Superior temporal gyrus (tissue), 1 donor: ENCODE results near the gene GDF3.
"Not testable (repeated sequence)": the region's sequence is repeated elsewhere in the genome, so short reads cannot be mapped to it uniquely, and the experiment has no call there.

Experiments
- DNase-seq: peaks from one replicate; pipeline ENCODE4 v3.0.0-alpha.2; 2016; ENCODE audit errors: extremely low spot score

Gene GDF3

GRCh38 chr12:7695566-7696197 lies at the start of gene GDF3:
TSS of gene GDF3 (minus strand) at chr12:7695775. CDS start at chr12:7695728, 47 bp downstream.
- DNase-seq, result no peak

GRCh38 chr12:7732993-7733392 lies 37.4 kb upstream of the GDF3 start:
- DNase-seq, result no peak

- no peak for DNase-seq
These were observed 35.9 kb upstream of the GDF3 start for GRCh38 chr12:7731486-7731885.

- not testable (repeated sequence) for DNase-seq
These were observed 35.4 kb upstream of the GDF3 start for GRCh38 chr12:7730984-7731383.

- no peak for DNase-seq
These were observed 34.2 kb upstream of the GDF3 start for GRCh38 chr12:7729746-7730145.

GRCh38 chr12:7723926-7724325 lies 28.4 kb upstream of the GDF3 start:
- no peak for DNase-seq

GRCh38 chr12:7719946-7720730 lies 24.6 kb upstream of the GDF3 start:
- no peak for DNase-seq

GRCh38 chr12:7716381-7716780 lies 20.8 kb upstream of the GDF3 start:
- DNase-seq, result no peak

GRCh38 chr12:7712841-7713442 lies 17.4 kb upstream of the GDF3 start:
- DNase-seq, result no peak

- DNase-seq, result no peak
These were observed 15.6 kb upstream of the GDF3 start, which contains the start of gene DPPA3 for GRCh38 chr12:7711133-7711532. TSS of gene DPPA3 (plus strand) at chr12:7711433. CDS start at chr12:7711571, 138 bp downstream.

GRCh38 chr12:7709969-7710675 lies 14.5 kb upstream of the GDF3 start:
- no peak for DNase-seq

GRCh38 chr12:7705846-7706245 lies 10.3 kb upstream of the GDF3 start:
- no peak for DNase-seq

- no peak for DNase-seq
These were observed 376 bp downstream of the GDF3 start for GRCh38 chr12:7695237-7695560.

- no peak for DNase-seq
These were observed 879 bp downstream of the GDF3 start for GRCh38 chr12:7694556-7695236.

- no peak for DNase-seq
These were observed 1.8 kb downstream of the GDF3 start for GRCh38 chr12:7693793-7694192.

GRCh38 chr12:7681535-7681934 lies 14.0 kb downstream of the GDF3 start:
- no peak for DNase-seq

GRCh38 chr12:7679251-7680045 lies 16.1 kb downstream of the GDF3 start:
- no peak for DNase-seq

- no peak for DNase-seq
These were observed 16.8 kb downstream of the GDF3 start for GRCh38 chr12:7678744-7679143.

- peak; percentile 57 for DNase-seq
These were observed 18.1 kb downstream of the GDF3 start for GRCh38 chr12:7677432-7677888.

GRCh38 chr12:7675455-7675854 lies 20.1 kb downstream of the GDF3 start:
- DNase-seq, result not testable (repeated sequence)

GRCh38 chr12:7668171-7668570 lies 27.4 kb downstream of the GDF3 start:
- DNase-seq, result no peak
